Measurements from ENCODE around the gene DNAH2. TPM values are rescaled to one million over a fixed set of nuclear protein-coding genes. Genes with fewer than 3 reads are reported as not detected.
"Not testable (repeated sequence)": the region's sequence is repeated elsewhere in the genome, so short reads cannot be mapped to it uniquely, and the experiment has no call there.

DNAH2 gene
- total RNA-seq, 1 donor from 2014 or later = 0.04 TPM

GRCh38 chr17:7858522-7858810 lies 140.9 kb downstream of the DNAH2 start:
- TF ChIP-seq CTCF (IDR thresholded peaks at IDR 0.05; ENCODE audit: insufficient read depth, low read length, poor library complexity, severe bottlenecking) = peak; percentile 55
- peak overlapping the region; percentile 66 for H3K4me3 ChIP-seq (ENCODE audit: low read depth, low read length)
- no peaks in the 10 kb centered on the region for H3K36me3 ChIP-seq (ENCODE audit: control insufficient read depth, insufficient read depth, low read length)
- no peaks in the 10 kb centered on the region for H3K27me3 ChIP-seq (ENCODE audit: control insufficient read depth, insufficient read depth, low read length)
- no peak for DNase-seq (ENCODE audit: low read depth)

- TF ChIP-seq CTCF (IDR thresholded peaks at IDR 0.05; ENCODE audit: insufficient read depth, low read length, poor library complexity, severe bottlenecking) = no peak
- H3K36me3 ChIP-seq (ENCODE audit: control insufficient read depth, insufficient read depth, low read length) = no peaks in the 10 kb centered on the region
- peak overlapping the region; percentile 66 for H3K4me3 ChIP-seq (ENCODE audit: low read depth, low read length)
- DNase-seq (ENCODE audit: low read depth) = no peak
- H3K27me3 ChIP-seq (ENCODE audit: control insufficient read depth, insufficient read depth, low read length) = no peaks in the 10 kb centered on the region
Observed at GRCh38 chr17:7859028-7859427, 141.5 kb downstream of the DNAH2 start.

- no peaks in the 10 kb centered on the region for H3K36me3 ChIP-seq (ENCODE audit: control insufficient read depth, insufficient read depth, low read length)
- H3K4me3 ChIP-seq (ENCODE audit: low read depth, low read length) = no peak overlapping the region
- no peaks in the 10 kb centered on the region for H3K27me3 ChIP-seq (ENCODE audit: control insufficient read depth, insufficient read depth, low read length)
- TF ChIP-seq CTCF (IDR thresholded peaks at IDR 0.05; ENCODE audit: insufficient read depth, low read length, poor library complexity, severe bottlenecking) = peak; percentile 73
- DNase-seq (ENCODE audit: low read depth) = no peak
Observed at GRCh38 chr17:7862692-7863437, 145.3 kb downstream of the DNAH2 start.

- not testable (repeated sequence) for H3K27me3 ChIP-seq (ENCODE audit: control insufficient read depth, insufficient read depth, low read length); H3K4me3 ChIP-seq (ENCODE audit: low read depth, low read length); DNase-seq (ENCODE audit: low read depth); H3K36me3 ChIP-seq (ENCODE audit: control insufficient read depth, insufficient read depth, low read length)
Observed at GRCh38 chr17:7864384-7864783, 146.8 kb downstream of the DNAH2 start.

- no peaks in the 10 kb centered on the region for H3K36me3 ChIP-seq (ENCODE audit: control insufficient read depth, insufficient read depth, low read length)
- H3K27me3 ChIP-seq (ENCODE audit: control insufficient read depth, insufficient read depth, low read length) = no peaks in the 10 kb centered on the region
- DNase-seq (ENCODE audit: low read depth) = no peak
- H3K4me3 ChIP-seq (ENCODE audit: low read depth, low read length) = no peak overlapping the region
- no peak for TF ChIP-seq CTCF (IDR thresholded peaks at IDR 0.05; ENCODE audit: insufficient read depth, low read length, poor library complexity, severe bottlenecking)
Observed at GRCh38 chr17:7864995-7865650, 147.6 kb downstream of the DNAH2 start.

- DNase-seq (ENCODE audit: low read depth) = no peak
- no peaks in the 10 kb centered on the region for H3K27me3 ChIP-seq (ENCODE audit: control insufficient read depth, insufficient read depth, low read length)
- TF ChIP-seq CTCF (IDR thresholded peaks at IDR 0.05; ENCODE audit: insufficient read depth, low read length, poor library complexity, severe bottlenecking) = no peak
- no peak overlapping the region for H3K4me3 ChIP-seq (ENCODE audit: low read depth, low read length)
- no peaks in the 10 kb centered on the region for H3K36me3 ChIP-seq (ENCODE audit: control insufficient read depth, insufficient read depth, low read length)
Observed at GRCh38 chr17:7867881-7868329, 150.4 kb downstream of the DNAH2 start.
